ENCODE measurements around the gene TFIP11. TPM values are rescaled to one million over a fixed set of nuclear protein-coding genes. Genes with fewer than 3 reads are reported as not detected.

Gene TFIP11
- polyA plus RNA-seq, 4 donors = 14.5 to 33.0 (median 32.5) TPM

DNA sequence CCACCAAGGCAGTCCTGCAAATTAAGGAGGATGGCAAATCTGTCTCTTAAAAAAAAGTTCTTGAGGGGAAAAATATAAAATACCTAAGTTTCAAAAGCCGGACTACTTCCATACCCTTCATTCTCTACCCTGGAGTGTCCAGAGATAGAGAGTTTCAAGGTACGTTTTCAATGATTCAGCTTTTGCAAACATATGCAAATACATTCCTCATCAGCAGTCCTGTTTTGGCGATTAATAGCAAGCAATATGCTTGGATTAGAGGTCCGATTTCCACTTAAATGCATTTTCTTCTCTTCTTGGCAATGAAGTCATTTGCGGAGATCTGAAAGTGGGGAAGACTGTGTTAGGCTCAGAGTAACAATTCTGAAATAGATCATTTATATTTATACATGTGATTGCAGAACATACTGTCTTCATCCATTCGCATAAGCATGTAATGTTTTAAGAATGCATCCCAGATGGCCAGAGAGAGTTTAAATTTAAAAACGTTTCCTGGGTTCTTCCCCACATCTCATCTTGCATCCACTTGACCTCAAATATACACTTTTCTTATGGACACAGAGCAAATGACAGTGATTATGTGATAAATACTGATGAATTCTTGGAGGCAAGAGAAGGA lies 13.8 kb upstream of the TFIP11 start:
- no peak overlapping the region for H3K4me3 ChIP-seq (ENCODE audit: low read depth in 1 of 3, low read length in 3 of 3)
- H3K27ac ChIP-seq (ENCODE audit: low read depth in 1 of 3, low read length in 2 of 3) = no peak overlapping the region
- DNase-seq (no peak), FAIRE-seq (no peak)
- peaks cover 0 to 4% (median 0%) of the 10 kb centered on the region in 3 donors for H3K4me1 ChIP-seq (ENCODE audit: control insufficient read depth in 3 of 3, insufficient read depth in 2 of 3, low read depth in 1 of 3, low read length in 2 of 3)
- H3K36me3 ChIP-seq (ENCODE audit: control insufficient read depth in 3 of 3, insufficient read depth in 2 of 3, low read depth in 1 of 3, low read length in 3 of 3) = peaks cover 2 to 18% (median 5%) of the 10 kb centered on the region in 3 donors
- 83 to 91% (median 88%) methylated on average over 7 of the region's 7 CpGs for WGBS, 3 donors
- no peaks in the 10 kb centered on the region for H3K9me3 ChIP-seq (ENCODE audit: control insufficient read depth in 2 of 2, insufficient read depth in 1 of 2, low read depth in 1 of 2, low read length in 1 of 2)
- H3K27me3 ChIP-seq (ENCODE audit: control insufficient read depth in 3 of 3, insufficient read depth in 3 of 3, low read length in 3 of 3) = no peaks in the 10 kb centered on the region

DNA sequence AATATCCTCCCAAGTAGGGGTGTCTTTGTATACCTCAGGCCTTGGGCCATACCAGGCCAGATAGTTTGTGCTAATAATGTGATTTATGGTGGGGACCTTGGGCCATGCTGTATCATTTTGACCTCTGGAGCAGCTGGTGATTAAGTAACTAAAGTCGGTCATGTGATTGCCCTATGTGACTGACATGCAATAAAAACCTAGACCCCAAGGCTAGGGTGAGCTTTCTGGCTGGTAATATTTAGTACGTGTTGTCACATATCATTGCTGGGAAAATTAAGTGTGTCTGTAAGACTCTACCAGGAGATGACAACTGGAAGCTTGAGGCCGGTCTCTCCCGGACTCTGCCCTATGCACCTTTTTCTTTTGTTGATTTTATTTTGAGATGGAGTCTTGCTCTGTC lies 12.6 kb upstream of the TFIP11 start:
- WGBS, 3 donors = 54 to 68% (median 58%) methylated on average over 4 of the region's 4 CpGs
- no peak for FAIRE-seq

DNA sequence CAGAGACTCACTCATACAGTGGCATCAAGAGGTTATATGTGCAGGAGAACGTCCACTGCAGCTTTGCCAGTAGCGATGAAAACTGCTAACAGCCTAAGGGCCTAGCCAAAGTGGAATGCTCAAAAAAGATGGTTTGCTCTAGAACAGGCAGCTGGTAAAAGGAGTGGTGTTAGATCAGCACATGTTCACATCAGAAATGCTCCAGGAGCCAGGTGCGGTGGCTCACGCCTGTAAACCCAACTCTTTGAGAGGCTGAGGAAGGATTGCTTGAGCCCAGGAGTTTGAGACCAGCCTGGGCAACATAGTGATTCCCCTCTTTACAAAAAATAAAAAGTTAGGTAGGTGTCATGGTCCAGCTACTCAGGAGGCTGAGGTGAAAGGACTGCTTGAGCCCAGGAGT lies 10.3 kb upstream of the TFIP11 start:
- Histone ChIP-seq H3K9me3 (ENCODE audit: control insufficient read depth in 2 of 2, insufficient read depth in 1 of 2, low read depth in 1 of 2, low read length in 1 of 2) (no peaks in the 10 kb centered on the region), H3K27me3 (ENCODE audit: control insufficient read depth in 3 of 3, insufficient read depth in 3 of 3, low read length in 3 of 3) (no peaks in the 10 kb centered on the region), H3K4me3 (ENCODE audit: low read depth in 1 of 3, low read length in 3 of 3) (no peak overlapping the region), H3K27ac (ENCODE audit: low read depth in 1 of 3, low read length in 2 of 3) (no peak overlapping the region), H3K36me3 (ENCODE audit: control insufficient read depth in 3 of 3, insufficient read depth in 2 of 3, low read depth in 1 of 3, low read length in 3 of 3) (peaks cover 0 to 4% (median 0%) of the 10 kb centered on the region in 3 donors), H3K4me1 (ENCODE audit: control insufficient read depth in 3 of 3, insufficient read depth in 2 of 3, low read depth in 1 of 3, low read length in 2 of 3) (peaks cover 0 to 4% (median 0%) of the 10 kb centered on the region in 3 donors)
- DNase-seq = no peak
- FAIRE-seq = no peak
- WGBS, 3 donors = 94 to 97% (median 96%) methylated on average over 4 of the region's 4 CpGs

More for the DNA sequence above, 12.6 kb upstream of the TFIP11 start:
- no peak overlapping the region for H3K4me3 ChIP-seq (ENCODE audit: low read depth in 1 of 3, low read length in 3 of 3)
- no peaks in the 10 kb centered on the region for H3K27me3 ChIP-seq (ENCODE audit: control insufficient read depth in 3 of 3, insufficient read depth in 3 of 3, low read length in 3 of 3)
- peaks cover 0 to 18% (median 0%) of the 10 kb centered on the region in 3 donors for H3K36me3 ChIP-seq (ENCODE audit: control insufficient read depth in 3 of 3, insufficient read depth in 2 of 3, low read depth in 1 of 3, low read length in 3 of 3)
- H3K4me1 ChIP-seq (ENCODE audit: control insufficient read depth in 3 of 3, insufficient read depth in 2 of 3, low read depth in 1 of 3, low read length in 2 of 3) = peaks cover 0 to 4% (median 0%) of the 10 kb centered on the region in 3 donors
- no peaks in the 10 kb centered on the region for H3K9me3 ChIP-seq (ENCODE audit: control insufficient read depth in 2 of 2, insufficient read depth in 1 of 2, low read depth in 1 of 2, low read length in 1 of 2)
- peak; percentile 48 to 90 for DNase-seq
- peak overlapping the region in 1 of 3 donors; percentile 69 for H3K27ac ChIP-seq (ENCODE audit: low read depth in 1 of 3, low read length in 2 of 3)

DNA sequence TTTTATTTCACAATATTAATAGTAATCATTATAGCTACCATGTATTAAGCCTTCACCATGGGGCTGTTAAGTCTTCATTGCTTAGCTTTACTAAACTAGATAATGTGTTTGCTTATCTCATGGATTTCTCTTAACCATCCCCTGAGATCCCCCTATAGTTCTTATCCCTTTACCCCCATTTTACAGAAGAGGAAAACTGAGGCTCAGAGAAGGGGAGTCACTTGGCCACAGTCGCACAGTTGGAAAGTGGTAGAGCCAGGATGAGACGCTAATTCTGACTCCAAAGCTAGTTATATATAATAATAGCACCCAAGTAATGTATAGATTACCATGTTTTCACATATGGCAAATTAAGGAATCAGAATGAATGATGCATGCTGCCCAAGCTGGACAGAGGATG lies 9.7 kb upstream of the TFIP11 start:
- H3K9me3 ChIP-seq (ENCODE audit: control insufficient read depth in 2 of 2, insufficient read depth in 1 of 2, low read depth in 1 of 2, low read length in 1 of 2) = no peaks in the 10 kb centered on the region
- no peaks in the 10 kb centered on the region for H3K36me3 ChIP-seq (ENCODE audit: control insufficient read depth in 3 of 3, insufficient read depth in 2 of 3, low read depth in 1 of 3, low read length in 3 of 3)
- no peak overlapping the region for H3K4me3 ChIP-seq (ENCODE audit: low read depth in 1 of 3, low read length in 3 of 3)
- 95 to 98% (median 95%) methylated on average over 2 of the region's 2 CpGs for WGBS, 3 donors
- no peak overlapping the region for H3K27ac ChIP-seq (ENCODE audit: low read depth in 1 of 3, low read length in 2 of 3)
- DNase-seq (no peak), FAIRE-seq (no peak)
- H3K27me3 ChIP-seq (ENCODE audit: control insufficient read depth in 3 of 3, insufficient read depth in 3 of 3, low read length in 3 of 3) = no peaks in the 10 kb centered on the region
- peaks cover 0 to 4% (median 0%) of the 10 kb centered on the region in 3 donors for H3K4me1 ChIP-seq (ENCODE audit: control insufficient read depth in 3 of 3, insufficient read depth in 2 of 3, low read depth in 1 of 3, low read length in 2 of 3)

DNA sequence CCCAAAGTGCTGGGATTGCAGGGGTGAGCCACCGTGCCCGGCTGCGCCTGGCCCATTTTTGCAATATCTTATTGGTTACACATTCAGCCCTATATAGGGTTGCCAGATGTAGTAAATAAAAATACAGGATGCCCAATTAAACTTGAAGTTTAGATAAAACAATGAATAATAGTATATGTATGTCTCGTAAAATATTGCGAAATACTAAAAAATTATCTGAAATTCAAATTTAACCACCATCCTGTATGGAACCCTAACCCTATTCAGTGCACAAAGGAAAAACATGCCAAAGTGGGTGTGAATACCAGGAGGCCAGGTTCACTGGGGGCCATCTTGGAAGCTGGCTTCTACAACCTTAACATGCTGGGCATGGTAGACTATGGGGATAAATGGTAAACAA lies 5.2 kb upstream of the TFIP11 start:
- FAIRE-seq (no peak), DNase-seq (no peak)
- Histone ChIP-seq H3K4me1 (ENCODE audit: control insufficient read depth in 3 of 3, insufficient read depth in 2 of 3, low read depth in 1 of 3, low read length in 2 of 3) (peaks cover 0 to 3% (median 2%) of the 10 kb centered on the region in 3 donors), H3K27ac (ENCODE audit: low read depth in 1 of 3, low read length in 2 of 3) (no peak overlapping the region), H3K4me3 (ENCODE audit: low read depth in 1 of 3, low read length in 3 of 3) (no peak overlapping the region), H3K27me3 (ENCODE audit: control insufficient read depth in 3 of 3, insufficient read depth in 3 of 3, low read length in 3 of 3) (no peaks in the 10 kb centered on the region), H3K36me3 (ENCODE audit: control insufficient read depth in 3 of 3, insufficient read depth in 2 of 3, low read depth in 1 of 3, low read length in 3 of 3) (no peaks in the 10 kb centered on the region), H3K9me3 (ENCODE audit: control insufficient read depth in 2 of 2, insufficient read depth in 1 of 2, low read depth in 1 of 2, low read length in 1 of 2) (no peaks in the 10 kb centered on the region)
- WGBS, 3 donors = 93 to 96% (median 95%) methylated on average over 5 of the region's 5 CpGs

DNA sequence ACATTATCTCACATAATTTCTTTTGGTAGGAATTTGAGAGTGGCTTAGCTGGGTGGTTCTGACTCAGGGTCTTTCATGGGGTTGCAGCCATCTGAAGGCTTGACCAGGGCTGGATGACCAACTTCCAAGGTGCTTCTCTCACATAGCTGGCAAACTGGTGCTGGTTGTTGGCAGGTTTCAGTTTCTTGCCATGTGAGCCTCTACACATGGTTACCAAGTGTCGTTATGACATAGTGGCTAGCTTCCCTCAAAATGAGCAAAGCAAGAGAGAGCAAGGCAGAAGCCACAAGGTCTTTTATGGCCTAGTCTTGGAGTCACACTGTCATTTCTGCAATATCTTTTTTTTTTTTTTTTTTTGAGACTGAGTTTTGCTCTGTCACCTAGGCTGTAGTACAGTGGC lies 4.2 kb upstream of the TFIP11 start:
- WGBS, 3 donors = 67 to 78% (median 69%) methylated on average over 1 of the region's 1 CpG
- Histone ChIP-seq H3K4me1 (ENCODE audit: control insufficient read depth in 3 of 3, insufficient read depth in 2 of 3, low read depth in 1 of 3, low read length in 2 of 3) (peaks cover 2 to 3% (median 2%) of the 10 kb centered on the region in 3 donors), H3K9me3 (ENCODE audit: control insufficient read depth in 2 of 2, insufficient read depth in 1 of 2, low read depth in 1 of 2, low read length in 1 of 2) (no peaks in the 10 kb centered on the region), H3K27me3 (ENCODE audit: control insufficient read depth in 3 of 3, insufficient read depth in 3 of 3, low read length in 3 of 3) (no peaks in the 10 kb centered on the region), H3K4me3 (ENCODE audit: low read depth in 1 of 3, low read length in 3 of 3) (no peak overlapping the region), H3K36me3 (ENCODE audit: control insufficient read depth in 3 of 3, insufficient read depth in 2 of 3, low read depth in 1 of 3, low read length in 3 of 3) (no peaks in the 10 kb centered on the region), H3K27ac (ENCODE audit: low read depth in 1 of 3, low read length in 2 of 3) (no peak overlapping the region)
- FAIRE-seq (no peak), DNase-seq (no peak)

DNA sequence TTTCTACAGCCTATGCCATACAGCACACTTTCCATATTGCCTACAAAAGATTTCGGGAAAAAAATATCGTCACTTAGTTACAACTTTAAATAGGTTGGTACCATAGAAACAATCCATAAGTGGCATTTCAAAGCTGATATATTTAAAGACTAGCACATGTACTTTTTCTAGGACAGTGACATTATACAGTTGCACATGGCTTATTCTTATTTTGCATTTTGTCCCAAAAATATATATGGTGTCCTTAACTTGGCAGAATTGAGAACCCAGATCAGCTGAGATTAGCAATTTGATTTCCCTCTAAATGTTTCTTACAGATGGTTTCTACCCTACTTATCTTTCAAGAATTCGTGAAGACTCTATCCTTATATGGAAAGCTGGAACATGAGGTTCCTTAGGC lies 3.7 kb upstream of the TFIP11 start:
- DNase-seq (no peak), FAIRE-seq (no peak)
- H3K27me3 ChIP-seq (ENCODE audit: control insufficient read depth in 3 of 3, insufficient read depth in 3 of 3, low read length in 3 of 3) = no peaks in the 10 kb centered on the region
- H3K9me3 ChIP-seq (ENCODE audit: control insufficient read depth in 2 of 2, insufficient read depth in 1 of 2, low read depth in 1 of 2, low read length in 1 of 2) = no peaks in the 10 kb centered on the region
- no peak overlapping the region for H3K4me3 ChIP-seq (ENCODE audit: low read depth in 1 of 3, low read length in 3 of 3)
- peaks cover 2 to 8% (median 3%) of the 10 kb centered on the region in 3 donors for H3K4me1 ChIP-seq (ENCODE audit: control insufficient read depth in 3 of 3, insufficient read depth in 2 of 3, low read depth in 1 of 3, low read length in 2 of 3)
- 80 to 85% (median 81%) methylated on average over 3 of the region's 3 CpGs for WGBS, 3 donors
- no peak overlapping the region for H3K27ac ChIP-seq (ENCODE audit: low read depth in 1 of 3, low read length in 2 of 3)
- H3K36me3 ChIP-seq (ENCODE audit: control insufficient read depth in 3 of 3, insufficient read depth in 2 of 3, low read depth in 1 of 3, low read length in 3 of 3) = no peaks in the 10 kb centered on the region

DNA sequence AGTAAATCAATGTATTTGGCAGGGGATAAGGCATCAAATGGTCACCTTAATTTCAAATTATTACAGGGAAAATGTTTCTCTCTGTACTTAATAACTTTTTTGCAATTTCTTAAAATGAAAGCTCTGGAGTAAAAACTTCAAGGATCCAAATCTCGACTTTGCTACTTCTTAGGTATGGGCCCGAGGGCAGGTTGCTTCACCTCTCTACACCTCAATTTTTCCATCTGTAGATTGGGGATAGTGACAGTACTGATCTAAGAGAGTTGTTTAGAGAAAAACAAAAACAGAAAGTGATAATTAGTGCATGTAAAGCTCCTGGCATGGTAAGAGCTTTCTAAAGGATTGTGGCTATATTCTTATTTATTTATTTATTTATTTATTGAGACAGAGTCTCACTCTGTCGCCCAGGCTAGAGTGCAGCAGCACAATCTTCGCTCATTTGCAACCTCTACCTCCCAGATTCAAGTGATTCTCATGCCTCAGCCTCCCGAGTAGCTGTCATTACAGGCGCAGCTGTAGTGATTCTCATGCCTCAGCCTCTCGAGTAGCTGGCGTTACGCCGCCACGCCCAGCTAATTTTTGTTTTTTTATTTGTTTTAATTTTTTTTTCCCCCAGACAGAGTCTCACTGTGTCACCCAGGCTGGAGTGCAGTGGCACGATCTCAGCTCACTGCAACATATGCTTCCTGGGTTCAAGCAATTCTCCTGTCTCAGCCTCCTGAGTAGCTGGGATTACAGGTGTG lies 2.3 kb upstream of the TFIP11 start:
- no peak overlapping the region for H3K27ac ChIP-seq (ENCODE audit: low read depth in 1 of 3, low read length in 2 of 3)
- H3K36me3 ChIP-seq (ENCODE audit: control insufficient read depth in 3 of 3, insufficient read depth in 2 of 3, low read depth in 1 of 3, low read length in 3 of 3) = peaks cover 0 to 6% (median 4%) of the 10 kb centered on the region in 3 donors
- no peak overlapping the region for H3K4me3 ChIP-seq (ENCODE audit: low read depth in 1 of 3, low read length in 3 of 3)
- DNase-seq = no peak
- no peaks in the 10 kb centered on the region for H3K27me3 ChIP-seq (ENCODE audit: control insufficient read depth in 3 of 3, insufficient read depth in 3 of 3, low read length in 3 of 3)
- H3K9me3 ChIP-seq (ENCODE audit: control insufficient read depth in 2 of 2, insufficient read depth in 1 of 2, low read depth in 1 of 2, low read length in 1 of 2) = no peaks in the 10 kb centered on the region
- 89 to 94% (median 93%) methylated on average over 12 of the region's 12 CpGs for WGBS, 3 donors
- H3K4me1 ChIP-seq (ENCODE audit: control insufficient read depth in 3 of 3, insufficient read depth in 2 of 3, low read depth in 1 of 3, low read length in 2 of 3) = peaks cover 2 to 11% (median 3%) of the 10 kb centered on the region in 3 donors
- FAIRE-seq = no peak

All from small intestine (tissue), 7 donors.